WERI-Rb-1 (cell line): ENCODE measurements around the gene WFDC5.
"Not testable (repeated sequence)": the region's sequence is repeated elsewhere in the genome, so short reads cannot be mapped to it uniquely, and the experiment has no call there.

Experiments
- DNase-seq: peaks from one replicate; pipeline ENCODE4 v3.0.0-alpha.2; 2020
- H3K27ac ChIP-seq: fragments of 250-450 bp; sonication (Bioruptor Pico); 2 replicates; pipeline ENCODE4 v1.5.1; 2020; ENCODE audit warnings: mild to moderate bottlenecking, moderate library complexity
- H3K27me3 ChIP-seq: fragments of 250-450 bp; sonication (Bioruptor Pico); 2 replicates; pipeline ENCODE4 v1.5.1; 2021; ENCODE audit warnings: mild to moderate bottlenecking, low read depth, moderate library complexity; ENCODE audit not compliant: insufficient read depth, severe bottlenecking
- H3K36me3 ChIP-seq: fragments of 250-450 bp; sonication (Bioruptor Pico); 2 replicates; pipeline ENCODE4 v1.5.1; 2020; ENCODE audit warnings: mild to moderate bottlenecking, moderate library complexity
- H3K4me3 ChIP-seq: 2 replicates; pipeline ENCODE4 v1.5.1; 2011; ENCODE audit warnings: low read depth, mild to moderate bottlenecking, control low read depth, low read length
- H3K9me3 ChIP-seq: fragments of 250-450 bp; sonication (Bioruptor Pico); 2 replicates; pipeline ENCODE4 v1.5.1; 2021; ENCODE audit warnings: mild to moderate bottlenecking, moderate library complexity; ENCODE audit not compliant: severe bottlenecking
- CTCF ChIP-seq: IDR thresholded peaks from 2 replicates; pipeline ENCODE4 v1.5.1; 2011; ENCODE audit warnings: low read depth, mild to moderate bottlenecking, control low read depth, inconsistent platforms, low read length

The WFDC5 gene

GRCh38 chr20:45153752-45154151 is 38.8 kb upstream of the WFDC5 start:
- no peak overlapping the region for H3K27ac ChIP-seq
- H3K9me3 ChIP-seq = peaks cover 3% of the 10 kb centered on the region
- H3K4me3 ChIP-seq = no peak overlapping the region
- no peak for TF ChIP-seq CTCF
- H3K27me3 ChIP-seq = no peaks in the 10 kb centered on the region
- no peaks in the 10 kb centered on the region for H3K36me3 ChIP-seq
- no peak for DNase-seq

- no peak overlapping the region for H3K27ac ChIP-seq
Observed at GRCh38 chr20:45153147-45153546, 38.2 kb upstream of the WFDC5 start.

GRCh38 chr20:45152405-45152804 is 37.4 kb upstream of the WFDC5 start:
- peaks cover 3% of the 10 kb centered on the region for H3K9me3 ChIP-seq
- H3K4me3 ChIP-seq = no peak overlapping the region
- H3K27ac ChIP-seq = no peak overlapping the region
- no peak for DNase-seq
- TF ChIP-seq CTCF = no peak
- no peaks in the 10 kb centered on the region for H3K27me3 ChIP-seq
- no peaks in the 10 kb centered on the region for H3K36me3 ChIP-seq

More at GRCh38 chr20:45153147-45153546, 38.2 kb upstream of the WFDC5 start:
- no peak overlapping the region for H3K4me3 ChIP-seq
- no peaks in the 10 kb centered on the region for H3K36me3 ChIP-seq
- H3K27me3 ChIP-seq = no peaks in the 10 kb centered on the region
- peaks cover 3% of the 10 kb centered on the region for H3K9me3 ChIP-seq
- TF ChIP-seq CTCF = no peak
- DNase-seq = peak; percentile 35

GRCh38 chr20:45149062-45149461 is 34.1 kb upstream of the WFDC5 start:
- Histone ChIP-seq H3K9me3 (no peaks in the 10 kb centered on the region), H3K36me3 (no peaks in the 10 kb centered on the region), H3K27me3 (no peaks in the 10 kb centered on the region), H3K4me3 (no peak overlapping the region), H3K27ac (no peak overlapping the region)
- DNase-seq = no peak
- TF ChIP-seq CTCF = no peak

- no peaks in the 10 kb centered on the region for H3K9me3 ChIP-seq
Observed at GRCh38 chr20:45140836-45141235, 25.9 kb upstream of the WFDC5 start.

GRCh38 chr20:45139733-45140375 is 24.9 kb upstream of the WFDC5 start:
- not testable (repeated sequence) for H3K9me3 ChIP-seq, H3K27me3 ChIP-seq, H3K4me3 ChIP-seq, H3K36me3 ChIP-seq
- peak; percentile 74 for DNase-seq
- peak overlapping the region; percentile 18; the same call in 1 of the 2 replicates for H3K27ac ChIP-seq

More at GRCh38 chr20:45140836-45141235, 25.9 kb upstream of the WFDC5 start:
- Histone ChIP-seq H3K36me3 (no peaks in the 10 kb centered on the region), H3K27ac (no peak overlapping the region), H3K4me3 (no peak overlapping the region), H3K27me3 (no peaks in the 10 kb centered on the region)
- no peak for DNase-seq
- no peak for TF ChIP-seq CTCF
